Stimulated activated CD4-positive, alpha-beta T cell treated with anti-CD3 and anti-CD28 coated beads, Interleukin-1b, Interleukin-23, amount 100 ng/mL, for 24 hours (primary cell): ENCODE results near the gene SCLY.

Experiments
- DNase-seq, 4 experiments: peaks; one replicate each; pipeline ENCODE4 v3.0.0-alpha.2; 2020; ENCODE audit warnings: low read depth in 4 of 4, low spot score in 1 of 4

The SCLY gene

DNA sequence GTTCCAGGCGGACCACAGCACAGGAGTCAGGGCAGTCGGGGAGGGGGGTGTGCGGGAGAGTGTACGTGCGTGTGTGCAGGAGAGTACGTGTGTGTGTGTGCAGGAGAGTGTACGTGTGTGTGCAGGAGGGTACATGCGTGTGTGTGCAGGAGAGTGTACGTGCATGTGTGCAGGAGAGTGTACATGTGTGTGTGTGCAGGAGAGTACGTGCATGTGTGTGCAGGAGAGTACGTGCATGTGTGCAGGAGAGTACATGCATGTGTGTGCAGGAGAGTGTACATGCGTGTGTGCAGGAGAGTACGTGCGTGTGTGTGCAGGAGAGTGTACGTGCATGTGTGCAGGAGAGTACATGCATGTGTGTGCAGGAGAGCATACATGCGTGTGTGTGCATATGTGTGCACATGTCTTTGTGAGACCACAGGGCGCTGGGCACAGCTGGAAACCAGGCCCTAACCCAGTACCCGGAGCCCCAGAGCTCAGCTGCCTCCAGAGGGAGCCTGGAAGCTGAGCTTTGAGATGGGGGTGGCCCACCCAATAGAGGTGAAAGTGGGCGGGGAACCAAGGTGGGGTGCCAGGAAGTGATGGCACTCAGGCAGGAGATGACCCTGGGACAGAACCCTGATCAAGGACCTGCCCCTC is 63.8 kb downstream of the SCLY start:
- no peak for DNase-seq

DNA sequence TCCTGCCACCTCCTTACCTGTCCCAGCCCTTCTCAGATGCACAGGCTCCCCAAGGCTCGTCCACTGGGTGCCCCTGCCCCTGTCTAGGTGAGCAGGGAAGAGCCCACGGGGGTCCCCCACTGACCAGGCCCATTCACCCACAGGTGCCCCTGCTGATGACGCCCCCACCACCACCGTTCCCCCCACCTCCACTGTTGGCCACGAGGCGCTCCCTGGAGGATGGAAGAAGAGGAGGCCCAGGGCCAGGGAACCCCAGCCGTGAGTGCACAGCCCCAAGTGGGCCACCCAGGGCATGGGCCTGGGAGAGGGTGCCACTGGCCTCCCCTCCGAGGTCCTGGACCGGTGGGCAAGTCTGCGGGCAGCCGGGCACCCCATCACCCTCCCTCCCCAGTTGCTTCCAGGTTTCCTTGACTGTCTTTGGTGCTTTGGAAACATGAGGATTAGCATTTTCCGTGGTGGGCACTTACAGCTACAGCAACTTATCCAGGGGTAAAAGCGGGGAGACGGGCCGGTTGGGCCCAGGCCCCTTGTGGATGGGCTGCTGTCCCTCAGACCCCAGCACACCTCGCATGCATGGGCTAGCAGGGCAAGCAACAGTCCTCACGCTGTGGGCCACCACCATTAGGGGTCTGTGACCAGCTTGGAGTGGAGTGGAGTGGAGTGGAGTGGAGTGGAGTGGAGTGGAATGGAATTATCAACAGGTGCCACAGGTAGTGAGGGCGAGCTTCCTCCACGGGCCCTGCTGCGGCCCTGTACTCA is 64.5 kb downstream of the SCLY start:
- DNase-seq, result no peak

DNA sequence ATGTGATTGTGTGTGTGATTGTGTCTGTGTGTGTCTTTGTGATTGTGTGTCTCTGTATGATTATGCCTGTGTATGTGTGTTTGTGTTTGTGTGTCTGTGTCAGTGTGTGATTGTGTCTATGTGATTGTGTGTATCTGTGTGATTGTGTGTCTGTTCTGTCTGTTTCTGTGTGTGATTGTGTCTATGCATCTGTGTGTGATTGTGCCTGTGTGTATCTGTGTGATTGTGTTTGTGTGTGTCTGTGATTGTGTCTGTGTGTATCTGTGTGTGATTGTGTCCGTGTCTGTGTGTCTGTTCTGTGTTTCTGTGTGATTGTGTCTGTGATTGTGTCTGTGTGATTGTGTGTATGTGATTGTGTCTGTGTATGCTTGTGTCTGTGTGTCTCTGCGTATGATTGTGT is 65.5 kb downstream of the SCLY start:
- no peak for DNase-seq

DNA sequence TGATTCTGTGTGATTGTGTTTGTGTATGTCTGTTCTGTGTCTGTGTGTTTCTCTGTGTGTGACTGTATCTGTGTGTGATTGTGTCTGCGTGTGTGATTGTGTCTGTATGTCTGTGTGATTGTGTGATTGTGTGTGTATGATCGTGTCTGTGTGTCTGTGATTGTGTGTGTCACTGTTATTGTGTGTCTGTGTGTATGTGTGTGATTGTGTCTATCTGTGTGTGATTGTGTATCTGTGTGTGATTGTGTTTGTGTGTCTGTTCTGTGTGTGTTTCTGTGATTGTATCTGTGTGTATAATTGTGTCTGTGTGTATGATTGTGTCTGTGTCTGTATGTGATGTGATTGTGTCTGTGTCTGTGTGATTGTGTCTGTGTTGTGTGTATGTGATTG is 66.0 kb downstream of the SCLY start:
- DNase-seq, result no peak

DNA sequence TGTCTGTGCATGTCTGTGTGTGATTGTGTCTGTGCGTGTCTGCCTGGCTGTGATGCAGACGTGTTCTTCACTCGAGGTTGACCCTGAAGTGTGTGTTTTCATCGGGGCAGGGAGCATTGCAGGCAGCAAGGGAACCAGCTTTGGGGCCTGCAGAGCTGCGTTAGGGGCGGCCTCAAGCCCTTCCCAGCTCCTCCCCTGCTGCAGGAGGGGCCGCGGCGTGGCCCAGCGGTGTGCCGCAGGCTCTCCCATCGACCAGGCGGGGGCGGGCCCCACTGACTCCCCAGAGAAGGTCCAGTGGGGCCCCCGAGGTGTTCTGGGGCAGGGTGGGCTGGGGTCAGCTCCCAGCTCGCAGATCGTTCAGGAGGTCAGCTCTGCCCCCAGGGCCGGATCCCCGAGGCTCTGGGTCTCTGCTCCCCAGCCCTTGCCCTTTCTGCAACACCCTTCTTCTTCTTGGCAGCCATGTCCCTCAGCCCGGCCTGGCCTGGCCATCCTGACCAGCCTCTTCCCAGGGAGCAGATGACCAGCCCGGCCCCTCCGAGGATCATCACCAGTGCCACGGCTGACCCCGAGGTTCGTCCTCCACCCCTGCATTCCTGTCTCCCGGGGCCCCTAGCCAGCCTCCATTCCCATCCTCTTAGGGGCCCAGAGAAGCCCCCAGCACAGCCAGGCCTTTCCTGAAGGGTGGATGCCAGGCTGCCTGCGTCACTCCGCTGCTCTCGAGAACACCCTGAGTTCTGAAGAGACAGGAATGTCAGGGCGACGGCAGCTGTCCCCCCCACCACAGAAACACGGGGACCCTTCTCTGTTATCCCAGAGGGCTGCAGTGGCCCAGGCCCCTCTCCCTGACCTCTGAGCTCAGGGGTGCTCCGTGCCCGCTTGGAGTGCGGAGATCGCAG is 66.6 kb downstream of the SCLY start:
- DNase-seq, result no peak

DNA sequence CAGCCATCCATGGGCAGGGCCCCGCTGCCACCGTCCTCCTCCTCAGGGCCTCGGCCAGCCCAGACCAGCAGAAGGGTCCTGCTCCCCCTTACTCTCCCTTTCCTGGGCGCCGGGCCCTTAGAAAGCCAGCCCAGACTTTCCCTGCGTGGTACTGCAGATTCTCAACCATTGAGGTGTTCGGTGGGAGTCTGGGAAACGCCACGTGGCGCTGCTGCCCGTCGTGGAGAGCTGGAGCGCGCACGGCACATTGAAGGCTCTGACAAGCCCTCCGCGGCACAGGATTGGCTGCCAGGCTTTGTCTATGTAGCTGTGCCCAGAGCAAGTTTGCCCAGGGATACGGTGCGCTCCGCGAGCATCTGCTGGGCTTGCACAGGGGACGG is 67.2 kb downstream of the SCLY start:
- DNase-seq, result no peak

DNA sequence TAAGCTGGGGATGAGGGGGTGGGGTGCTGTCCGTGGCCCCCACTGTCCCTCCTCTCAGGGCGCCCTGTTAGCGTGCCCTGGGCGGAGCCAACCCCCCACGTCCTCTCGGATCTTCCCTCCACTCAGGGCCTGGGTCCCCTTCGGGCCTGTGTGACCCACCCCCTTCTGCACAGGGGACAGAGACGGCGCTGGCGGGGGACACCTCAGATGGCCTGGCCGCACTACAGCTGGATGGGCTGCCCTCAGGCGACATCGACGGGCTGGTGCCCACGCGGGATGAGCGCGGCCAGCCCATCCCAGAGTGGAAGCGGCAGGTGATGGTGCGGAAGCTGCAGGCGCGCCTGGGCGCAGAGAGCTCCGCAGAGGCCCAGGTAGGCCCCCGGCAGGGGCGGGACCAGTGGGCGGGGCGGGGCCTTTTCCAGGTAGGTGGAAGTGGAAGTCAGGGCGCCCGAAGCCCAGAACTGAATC is 67.8 kb downstream of the SCLY start:
- no peak for DNase-seq

DNA sequence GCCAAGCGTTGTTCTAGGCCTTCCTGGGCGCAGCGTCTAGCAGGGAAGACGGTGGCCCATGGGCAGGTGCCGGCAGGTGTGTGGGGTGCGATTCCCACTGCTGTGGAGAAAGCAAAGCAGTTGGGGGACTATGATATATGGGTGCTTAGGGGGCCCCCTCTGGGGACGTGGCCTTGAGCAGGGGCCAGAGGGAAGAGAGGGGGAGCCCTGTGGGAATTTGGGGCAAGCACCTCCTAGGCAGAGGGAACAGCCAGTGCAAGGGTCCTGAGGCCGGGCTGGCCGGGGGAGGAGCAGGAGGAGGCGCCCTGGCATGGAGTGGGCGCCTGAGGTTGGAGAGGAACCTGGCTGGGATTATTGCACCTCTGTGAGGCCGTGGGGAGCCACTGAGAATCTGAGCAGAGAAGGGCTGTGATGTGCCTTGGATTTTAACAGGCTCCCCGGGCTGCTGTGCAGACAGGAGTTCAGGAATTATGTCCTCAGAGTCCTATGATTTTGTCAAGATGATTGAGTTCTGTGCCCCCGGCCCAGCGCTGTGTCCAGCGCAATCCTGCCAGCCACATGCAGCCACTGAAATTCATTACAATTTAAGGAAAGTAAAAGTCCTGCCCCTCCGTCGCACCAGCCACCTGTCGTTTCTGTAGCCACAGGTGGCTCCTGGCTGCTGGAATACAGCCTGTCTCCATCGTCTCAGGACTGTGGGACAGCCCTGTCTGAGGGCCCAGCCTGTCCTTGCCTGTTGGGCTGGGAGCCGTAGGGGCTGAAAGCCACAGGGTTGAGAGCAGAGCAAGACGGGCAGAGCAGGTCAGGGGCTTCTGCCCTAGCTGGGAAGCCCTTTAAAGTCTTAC is 68.6 kb downstream of the SCLY start:
- no peak for DNase-seq

DNA sequence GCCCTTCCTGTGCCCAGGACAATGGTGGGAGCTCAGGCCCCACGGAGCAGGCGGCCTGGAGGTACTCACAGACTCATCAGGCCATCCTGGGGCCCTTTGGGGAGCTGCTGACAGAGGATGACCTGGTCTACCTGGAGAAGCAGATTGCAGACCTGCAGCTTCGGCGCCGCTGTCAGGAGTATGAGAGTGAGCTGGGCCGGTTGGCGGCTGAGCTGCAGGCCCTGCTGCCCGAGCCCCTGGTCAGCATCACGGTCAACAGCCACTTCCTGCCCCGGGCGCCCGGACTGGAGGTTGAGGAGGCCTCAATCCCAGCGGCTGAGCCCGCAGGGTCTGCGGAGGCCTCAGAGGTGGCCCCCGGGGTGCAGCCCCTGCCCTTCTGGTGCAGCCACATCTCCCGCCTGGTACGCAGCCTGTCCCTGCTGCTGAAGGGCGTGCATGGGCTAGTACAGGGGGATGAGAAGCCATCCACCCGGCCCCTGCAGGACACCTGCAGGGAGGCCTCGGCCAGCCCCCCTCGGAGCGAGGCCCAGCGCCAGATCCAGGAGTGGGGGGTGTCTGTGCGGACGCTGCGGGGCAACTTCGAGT is 69.4 kb downstream of the SCLY start:
- DNase-seq, result no peak

DNA sequence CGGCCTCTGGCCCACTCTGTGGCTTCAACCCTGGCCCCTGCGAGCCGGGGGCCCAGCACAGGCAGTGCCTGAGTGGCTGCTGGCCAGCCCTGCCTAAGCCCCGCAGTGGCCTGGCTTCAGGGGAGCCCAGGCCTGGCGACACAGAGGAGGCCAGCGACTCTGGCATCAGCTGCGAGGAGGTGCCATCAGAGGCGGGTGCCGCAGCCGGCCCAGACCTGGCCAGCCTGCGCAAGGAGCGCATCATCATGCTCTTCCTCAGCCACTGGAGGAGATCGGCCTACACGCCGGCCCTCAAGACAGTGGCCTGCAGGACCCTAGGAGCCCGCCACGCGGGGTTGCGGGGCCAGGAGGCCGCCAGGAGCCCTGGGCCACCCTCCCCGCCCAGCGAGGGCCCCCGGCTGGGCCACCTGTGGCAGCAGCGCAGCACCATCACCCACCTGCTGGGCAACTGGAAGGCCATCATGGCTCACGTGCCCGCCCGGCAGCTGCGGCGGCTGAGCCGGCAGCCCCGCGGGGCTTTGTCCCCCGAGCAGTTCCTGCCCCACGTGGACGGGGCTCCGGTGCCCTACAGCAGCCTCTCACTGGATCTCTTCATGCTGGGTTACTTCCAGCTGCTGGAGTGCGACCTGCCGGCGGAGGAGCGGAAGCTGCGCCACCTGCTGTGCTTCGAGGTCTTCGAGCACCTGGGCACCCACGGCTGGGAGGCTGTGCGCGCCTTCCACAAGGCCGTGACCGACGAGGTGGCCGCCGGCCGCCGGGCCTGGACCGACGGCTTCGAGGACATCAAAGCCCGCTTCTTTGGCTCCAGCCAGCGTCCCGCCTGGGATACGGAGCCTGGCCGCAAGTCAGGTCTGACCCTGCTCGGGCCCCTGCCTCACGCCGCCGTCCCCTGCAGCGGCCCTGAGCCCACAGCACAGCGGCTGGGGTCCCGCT is 70.2 kb downstream of the SCLY start:
- DNase-seq, result no peak

DNA sequence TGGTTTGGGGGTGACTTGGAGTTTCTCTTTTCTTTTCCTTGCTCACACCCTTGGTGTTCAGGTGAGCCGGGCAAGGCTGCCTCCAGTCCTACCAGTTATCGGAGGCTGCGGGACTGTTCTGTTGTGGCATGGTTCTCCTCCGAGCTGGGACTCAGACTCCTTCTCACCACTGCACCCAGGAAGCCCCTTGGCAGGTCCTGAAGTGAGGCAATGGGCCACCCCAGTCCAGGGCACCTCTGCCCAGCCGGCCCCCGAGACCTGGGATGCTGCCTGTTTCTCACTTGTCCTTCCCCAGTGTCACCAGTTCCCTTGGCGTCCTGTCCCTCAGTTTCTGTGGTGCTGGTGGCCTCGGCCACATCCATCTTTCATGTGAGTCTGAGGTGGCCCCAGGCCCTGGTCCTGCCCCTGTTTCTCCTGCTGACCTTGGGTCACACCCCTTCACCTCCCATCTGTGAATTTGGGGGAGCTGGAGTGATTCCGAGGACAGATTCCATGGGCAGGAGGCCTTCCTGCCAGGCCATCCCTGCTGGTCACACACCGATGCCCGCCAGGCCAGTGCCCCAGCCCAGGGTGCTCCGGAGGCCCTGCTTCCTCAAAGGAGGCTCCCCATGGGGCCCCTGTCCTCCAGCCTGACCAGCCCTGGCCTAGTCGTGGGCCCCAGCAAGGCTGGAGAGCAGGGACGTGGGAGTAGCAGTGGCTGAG is 71.1 kb downstream of the SCLY start:
- no peak for DNase-seq

DNA sequence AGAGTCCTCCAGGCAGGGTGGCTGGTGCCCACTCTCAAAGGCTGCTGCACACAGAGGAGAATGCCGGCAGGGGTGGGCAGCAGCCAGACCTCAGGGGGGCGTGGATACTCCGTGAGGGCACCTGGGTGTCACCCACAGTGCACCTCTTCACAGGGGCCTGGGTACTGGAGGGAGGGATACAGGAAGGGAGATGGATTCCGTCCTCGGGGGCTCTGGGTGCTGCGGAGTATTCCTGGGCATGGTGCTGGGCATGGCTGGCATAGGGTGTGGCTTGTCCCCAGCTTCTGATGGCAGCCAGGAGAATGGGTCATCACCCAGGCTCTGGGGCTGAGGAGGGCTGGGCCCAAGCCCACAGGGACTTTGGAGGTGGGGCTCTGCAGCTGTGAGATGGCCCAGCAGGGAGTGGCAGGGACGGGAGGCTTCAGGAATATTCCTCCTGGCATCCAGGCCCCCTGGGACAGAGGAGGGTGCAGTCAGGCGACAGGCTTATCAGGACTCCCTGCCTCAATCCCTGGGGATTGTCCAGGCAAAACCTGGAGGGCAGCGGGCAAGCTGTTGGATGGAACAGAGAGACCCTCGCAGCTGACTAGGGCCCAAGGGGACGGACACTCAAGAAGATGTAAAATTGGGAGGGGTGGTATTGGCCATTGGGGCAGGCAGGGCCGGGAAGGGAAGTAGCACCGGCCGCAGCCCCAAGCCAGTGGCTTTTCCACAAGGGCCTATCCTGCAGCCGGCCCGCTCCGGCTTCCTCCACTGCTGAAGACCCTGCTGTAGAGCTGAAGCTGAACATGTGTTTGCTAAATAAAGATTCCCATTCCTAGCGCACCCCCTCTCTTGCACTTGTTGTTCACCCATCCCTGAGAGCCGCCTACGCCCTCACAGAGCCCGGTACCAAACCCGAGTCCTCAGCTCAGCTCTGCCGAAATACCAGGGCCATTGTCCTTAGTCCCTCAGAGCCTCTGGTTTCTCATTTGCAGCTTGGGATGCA is 72.0 kb downstream of the SCLY start:
- DNase-seq, result no peak

DNA sequence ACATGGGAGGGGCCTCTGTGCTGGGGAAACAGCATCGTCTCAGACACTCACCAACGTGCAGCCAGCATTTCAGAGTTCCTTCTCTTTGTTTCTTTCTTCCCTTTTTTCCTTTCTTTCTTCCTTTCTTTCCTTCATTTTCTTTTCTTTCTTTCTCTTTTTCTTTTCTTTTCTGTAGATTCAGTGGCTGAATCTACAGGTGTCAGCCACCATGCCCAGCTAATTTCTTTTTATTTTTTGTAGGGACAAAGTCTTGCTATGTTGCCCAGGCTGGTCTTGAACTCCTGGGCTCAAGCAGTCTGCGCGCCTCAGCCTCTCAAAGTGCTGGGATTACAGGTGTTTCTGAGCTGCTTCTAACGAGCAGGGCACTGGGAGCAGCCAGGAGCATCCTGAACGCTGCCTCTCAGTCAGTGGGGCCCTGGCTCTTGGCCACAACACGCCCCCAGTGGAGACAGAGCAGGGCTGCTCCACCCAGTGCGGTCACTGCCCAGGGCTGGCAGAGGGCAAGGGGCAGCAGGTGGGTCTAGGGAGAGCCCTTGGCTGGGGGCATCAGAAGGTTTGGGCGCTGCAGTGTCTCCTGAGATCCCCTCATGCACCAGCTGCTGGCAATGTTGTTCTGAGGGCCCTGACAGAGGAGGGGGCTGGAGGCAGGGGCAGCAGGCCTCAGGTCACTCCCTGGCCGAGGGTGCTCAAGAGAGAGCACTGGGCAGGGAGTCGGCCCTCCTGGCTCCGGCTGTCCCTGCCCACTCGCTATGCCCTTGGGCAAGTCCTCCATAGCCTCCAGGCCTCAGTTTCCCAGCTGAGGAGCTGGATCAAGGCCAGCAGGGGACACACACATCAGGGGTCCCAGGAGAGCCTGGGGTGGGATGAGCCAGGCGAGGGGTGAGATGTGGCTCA is 72.9 kb downstream of the SCLY start:
- no peak for DNase-seq

DNA sequence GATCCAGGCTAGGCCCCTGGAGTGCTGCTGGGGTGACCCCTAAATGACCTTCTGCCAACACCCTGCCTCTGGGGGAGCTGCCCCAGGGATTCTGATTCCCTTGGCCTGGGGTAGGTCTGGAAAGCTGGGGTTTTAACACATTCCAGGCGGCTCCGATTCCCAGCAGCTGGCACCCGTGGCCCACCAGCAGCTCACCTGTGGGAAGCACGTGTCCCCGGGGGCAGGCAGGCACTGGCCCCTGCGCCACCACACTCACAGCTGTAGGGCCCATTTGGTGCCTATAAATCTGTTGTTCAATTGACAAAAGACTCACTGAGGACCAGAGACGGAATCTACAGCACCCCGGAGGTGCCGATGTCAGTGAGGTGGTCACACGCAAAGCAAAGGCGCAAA is 73.6 kb downstream of the SCLY start:
- no peak for DNase-seq

DNA sequence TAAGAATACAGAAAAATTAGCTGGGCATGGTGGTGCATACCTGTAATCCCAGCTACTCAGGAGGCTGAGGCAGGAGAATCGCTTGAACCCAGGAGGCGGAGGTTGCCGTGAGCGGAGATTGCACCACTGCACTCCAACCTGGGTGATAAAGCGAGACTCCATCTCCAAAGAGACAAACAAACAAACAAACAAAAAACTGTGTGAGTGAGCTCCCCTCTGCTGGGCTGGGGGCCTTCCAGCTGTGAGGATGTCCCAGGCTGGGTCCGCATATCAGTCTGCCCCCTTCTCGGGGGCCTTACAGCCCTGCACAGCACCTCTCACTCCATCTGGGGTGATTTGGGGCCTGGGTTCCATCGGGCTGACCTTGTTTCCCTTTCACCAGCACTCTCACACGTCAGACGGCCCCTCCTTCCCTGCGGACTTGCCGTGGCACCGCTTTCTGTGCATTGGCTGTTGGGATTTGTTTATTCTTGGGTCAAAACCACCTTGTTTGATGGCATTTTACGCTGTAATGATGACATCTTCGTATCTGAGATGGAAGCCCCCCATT is 74.9 kb downstream of the SCLY start:
- DNase-seq, result no peak

DNA sequence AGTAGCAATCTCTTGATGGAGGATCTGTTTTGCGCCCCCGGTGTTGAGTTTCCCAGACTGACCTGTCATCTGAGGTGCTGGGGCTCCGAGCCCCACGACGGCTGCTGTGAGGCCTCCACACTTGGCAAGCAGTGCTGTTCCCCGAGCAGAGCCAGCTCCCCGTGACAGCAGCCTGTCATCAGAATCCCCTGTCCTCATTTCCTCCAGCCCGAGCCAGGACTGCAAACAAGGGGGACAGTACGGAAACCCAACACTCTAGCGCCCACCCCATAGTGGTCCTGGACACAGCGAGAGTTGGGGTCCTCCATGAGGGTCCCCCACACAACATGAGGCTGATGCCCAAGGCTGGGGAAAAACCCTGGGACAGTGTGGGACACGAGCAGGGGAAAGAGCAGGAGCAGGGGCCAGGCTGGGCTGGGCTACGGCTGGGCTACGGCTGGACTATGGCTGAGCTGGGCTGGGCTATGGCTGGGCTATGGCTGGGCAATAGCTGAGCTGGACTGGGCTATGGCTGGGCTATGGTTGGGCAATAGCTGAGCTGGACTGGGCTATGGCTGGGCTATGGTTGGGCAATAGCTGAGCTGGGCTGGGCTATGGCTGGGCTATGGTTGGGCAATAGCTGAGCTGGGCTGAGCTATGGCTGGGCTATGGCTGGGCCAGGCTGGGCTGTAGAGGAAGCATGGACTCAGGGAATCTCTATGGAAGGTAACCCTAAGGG is 76.2 kb downstream of the SCLY start:
- no peak for DNase-seq
